H1 (cell line): ENCODE results near the gene SLC8A3. TPM values are rescaled to one million over a fixed set of nuclear protein-coding genes. Genes with fewer than 3 reads are reported as not detected.

Source experiments
- CTCF ChIA-PET: fragments of 300-600 bp; sonication (Branson Sonifier 250); formaldehyde crosslinking; loops from one replicate; lab custom pipeline; 2021; ENCODE audit not compliant: partially characterized antibody; lab: Charles Lee
- POLR2A ChIA-PET: fragments of 300-600 bp; sonication (Branson Sonifier 250); formaldehyde crosslinking; loops from one replicate; lab custom pipeline; 2021; ENCODE audit warnings: inconsistent platforms; ENCODE audit not compliant: partially characterized antibody; lab: Charles Lee
- DNase-seq, 2 experiments: peaks; one replicate each; pipeline versions ENCODE4 v3.0.0 to v3.0.0-alpha.2; 2010 to 2022; ENCODE audit warnings: low spot score in 2 of 2, low read depth in 1 of 2, mixed read lengths in 1 of 2
- FAIRE-seq: peaks from 2 replicates; lab custom pipeline; 2011; peaks lifted over from hg19 to GRCh38; lab: Jason Lieb, UNC
- H2AFZ ChIP-seq: 2 replicates; pipeline ENCODE4 v1.8.1; 2012; ENCODE audit warnings: low read length, inconsistent platforms
- H2AK5ac ChIP-seq: 2 replicates; pipeline ENCODE4 v1.6.1; 2013; ENCODE audit warnings: low read depth, low read length
- H2BK120ac ChIP-seq: replicated peaks from 2 replicates; pipeline ENCODE3; 2013; ENCODE audit warnings: low read depth, low read length, inconsistent platforms
- H2BK12ac ChIP-seq: 2 replicates; pipeline ENCODE4 v1.6.1; 2013; ENCODE audit warnings: low read depth, low read length
- H2BK15ac ChIP-seq: 2 replicates; pipeline ENCODE4 v1.6.1; 2013; ENCODE audit warnings: low read length
- H2BK20ac ChIP-seq: 2 replicates; pipeline ENCODE4 v1.6.1; 2013; ENCODE audit warnings: low read length
- H2BK5ac ChIP-seq: 2 replicates; pipeline ENCODE4 v1.6.1; 2013; ENCODE audit warnings: low read depth, low read length
- H3K14ac ChIP-seq: 2 replicates; pipeline ENCODE4 v1.6.1; 2013; ENCODE audit warnings: inconsistent platforms; ENCODE audit not compliant: insufficient read length
- H3K18ac ChIP-seq: 2 replicates; pipeline ENCODE4 v1.6.1; 2013; ENCODE audit warnings: low read length; ENCODE audit errors: extremely low read depth
- H3K23ac ChIP-seq: 2 replicates; pipeline ENCODE4 v1.6.1; 2013; ENCODE audit warnings: inconsistent platforms; ENCODE audit not compliant: insufficient read length
- H3K23me2 ChIP-seq: 2 replicates; pipeline ENCODE4 v1.6.1; 2013; ENCODE audit warnings: low read depth, low read length
- H3K27ac ChIP-seq: 2 replicates; pipeline ENCODE4 v1.6.1; 2011; ENCODE audit warnings: low read depth, low read length, inconsistent platforms
- H3K27me3 ChIP-seq, 4 experiments: replicated peaks in 1 of 4; 1 replicate in 1 of 4; 2 replicates in 3 of 4; pipeline versions ENCODE4 v1.6.1 to v1.8.1; 2011 to 2013; ENCODE audit warnings: low read length in 3 of 4, mild to moderate bottlenecking in 3 of 4, inconsistent platforms in 2 of 4, mixed read lengths in 2 of 4, moderate library complexity in 1 of 4; ENCODE audit not compliant: control insufficient read depth in 3 of 4, insufficient read depth in 3 of 4; ENCODE audit errors: extremely low read depth in 1 of 4
- H3K36me3 ChIP-seq, 4 experiments: 2 replicates each; pipeline versions ENCODE4 v1.6.1 to v1.8.1; 2011 to 2013; ENCODE audit warnings: mild to moderate bottlenecking in 4 of 4, low read length in 3 of 4, moderate library complexity in 2 of 4, control low read depth in 1 of 4, inconsistent platforms in 1 of 4; ENCODE audit not compliant: insufficient read depth in 4 of 4, control insufficient read depth in 2 of 4
- H3K4ac ChIP-seq: replicated peaks from 2 replicates; pipeline ENCODE3; 2013; ENCODE audit warnings: low read length, low read depth, mixed read lengths, inconsistent platforms; ENCODE audit not compliant: insufficient read length
- H3K4me1 ChIP-seq, 4 experiments: replicated peaks in 1 of 4; 1 replicate in 1 of 4; 2 replicates in 3 of 4; pipeline versions ENCODE4 v1.6.1 to v1.8.1; 2011 to 2013; ENCODE audit warnings: low read length in 3 of 4, inconsistent platforms in 2 of 4, mixed read lengths in 1 of 4; ENCODE audit not compliant: insufficient read depth in 4 of 4, control insufficient read depth in 3 of 4
- H3K4me2 ChIP-seq, 2 experiments: 2 replicates each; pipeline versions ENCODE4 v1.6.1 to v1.8.1; 2011 to 2013; ENCODE audit warnings: low read depth in 2 of 2, low read length in 2 of 2, control low read depth in 1 of 2, inconsistent platforms in 1 of 2, mild to moderate bottlenecking in 1 of 2; ENCODE audit not compliant: insufficient read depth in 1 of 2
- H3K4me3 ChIP-seq, 4 experiments: fragments of 200-600, 300-600 bp in 1 of 4; sonication (generic), shearing (Covaris generic), sonication (Bioruptor Twin) in 1 of 4; 2 replicates each; pipeline versions ENCODE4 v1.5.1 to v1.8.1; 2011 to 2016; ENCODE audit warnings: low read length in 4 of 4, low read depth in 3 of 4, control low read depth in 2 of 4, inconsistent platforms in 2 of 4, mild to moderate bottlenecking in 2 of 4, mixed read lengths in 1 of 4, moderate library complexity in 1 of 4; ENCODE audit not compliant: insufficient read depth in 2 of 4; ENCODE audit errors: extremely low read depth in 1 of 4
- H3K56ac ChIP-seq: replicated peaks from 2 replicates; pipeline ENCODE3; 2013; ENCODE audit warnings: low read depth, mild to moderate bottlenecking, mixed read lengths, low read length, inconsistent platforms; ENCODE audit not compliant: insufficient read length
- H3K79me1 ChIP-seq: 2 replicates; pipeline ENCODE4 v1.6.1; 2013; ENCODE audit warnings: low read depth, low read length, control low read depth
- H3K79me2 ChIP-seq, 2 experiments: 2 replicates each; pipeline versions ENCODE4 v1.6.1 to v1.8.1; 2012 to 2013; ENCODE audit warnings: low read length in 2 of 2, mild to moderate bottlenecking in 2 of 2, inconsistent platforms in 1 of 2; ENCODE audit not compliant: insufficient read depth in 2 of 2, control insufficient read depth in 1 of 2
- H3K9ac ChIP-seq, 4 experiments: replicated peaks in 1 of 4; 1 replicate in 1 of 4; 2 replicates in 3 of 4; pipeline versions ENCODE4 v1.6.1 to v1.8.1; 2011 to 2013; ENCODE audit warnings: low read depth in 3 of 4, low read length in 3 of 4, control low read depth in 2 of 4, mild to moderate bottlenecking in 2 of 4, moderate library complexity in 2 of 4, inconsistent platforms in 1 of 4; ENCODE audit errors: extremely low read depth in 1 of 4
- H3K9me3 ChIP-seq, 2 experiments: 2 replicates each; pipeline versions ENCODE4 v1.6.1 to v1.8.1; 2012 to 2013; ENCODE audit warnings: mild to moderate bottlenecking in 2 of 2, moderate library complexity in 2 of 2, control low read depth in 1 of 2, inconsistent platforms in 1 of 2, low read depth in 1 of 2, low read length in 1 of 2, mixed read lengths in 1 of 2; ENCODE audit not compliant: insufficient read depth in 2 of 2
- H4K20me1 ChIP-seq, 2 experiments: replicated peaks in 1 of 2; 2 replicates each; pipeline versions ENCODE3 to v1.8.1; 2011 to 2013; ENCODE audit warnings: inconsistent platforms in 2 of 2, low read length in 2 of 2, mild to moderate bottlenecking in 1 of 2; ENCODE audit not compliant: insufficient read depth in 2 of 2, control insufficient read depth in 1 of 2
- H4K5ac ChIP-seq: 2 replicates; pipeline ENCODE4 v1.6.1; 2013; ENCODE audit warnings: low read length, low read depth, mixed read lengths, inconsistent platforms; ENCODE audit not compliant: insufficient read length
- H4K8ac ChIP-seq: 2 replicates; pipeline ENCODE4 v1.8.0; 2013; ENCODE audit warnings: mild to moderate bottlenecking, moderate library complexity, low read length, inconsistent platforms; ENCODE audit not compliant: insufficient read depth; ENCODE audit errors: extremely low read depth
- H4K91ac ChIP-seq: replicated peaks from 2 replicates; pipeline ENCODE3; 2013; ENCODE audit warnings: low read length, mixed read lengths, inconsistent platforms; ENCODE audit not compliant: insufficient read length
- CTBP2 ChIP-seq: IDR thresholded peaks from 2 replicates; pipeline ENCODE4 v1.7.0; 2011; ENCODE audit warnings: borderline replicate concordance, mild to moderate bottlenecking, moderate library complexity, mixed read lengths, low read length; ENCODE audit not compliant: insufficient read depth, insufficient read length
- EP300 ChIP-seq, 2 experiments: IDR thresholded peaks; 1 replicate in 1 of 2; 2 replicates in 1 of 2; pipeline ENCODE4 v1.6.1; 2011 to 2012; ENCODE audit warnings: low read depth in 2 of 2, low read length in 2 of 2, mild to moderate bottlenecking in 2 of 2, borderline replicate concordance in 1 of 2, inconsistent platforms in 1 of 2, moderate library complexity in 1 of 2
- GABPA ChIP-seq: IDR thresholded peaks from 2 replicates; pipeline ENCODE4 v1.6.1; 2011; ENCODE audit warnings: mild to moderate bottlenecking, low read length, moderate library complexity, borderline replicate concordance; ENCODE audit not compliant: insufficient read depth
- HDAC6 ChIP-seq: IDR thresholded peaks from one replicate; pipeline ENCODE4 v1.7.1; 2012; ENCODE audit warnings: low read depth, mild to moderate bottlenecking, inconsistent platforms, low read length, moderate library complexity
- JUND ChIP-seq: IDR thresholded peaks from 2 replicates; pipeline ENCODE4 v1.6.1; 2011; ENCODE audit warnings: mild to moderate bottlenecking, improper control_type of control experiment, low read length
- KDM5A ChIP-seq: fragments of 200-600 bp; IDR thresholded peaks from 2 replicates; pipeline ENCODE4 v1.7.1; 2012; ENCODE audit warnings: mild to moderate bottlenecking, low read length, inconsistent platforms, mixed read lengths
- PHF8 ChIP-seq: fragments of 200-600 bp; sonication (generic); conservative IDR thresholded peaks from 2 replicates; pipeline ENCODE4 v1.7.1; 2012; ENCODE audit warnings: low read depth, mild to moderate bottlenecking, inconsistent platforms, low read length, moderate library complexity
- RXRA ChIP-seq: IDR thresholded peaks from 2 replicates; pipeline ENCODE4 v1.6.1; 2011; ENCODE audit warnings: low read depth, mild to moderate bottlenecking, low read length, moderate library complexity; ENCODE audit not compliant: insufficient read depth
- SIN3A ChIP-seq, 2 experiments: IDR thresholded peaks in 1 of 2; conservative IDR thresholded peaks in 1 of 2; 2 replicates each; pipeline ENCODE4 v1.6.1; 2011 to 2012; ENCODE audit warnings: low read length in 2 of 2, improper control_type of control experiment in 1 of 2, low read depth in 1 of 2, mild to moderate bottlenecking in 1 of 2
- SIRT6 ChIP-seq: IDR thresholded peaks from one replicate; pipeline ENCODE4 v1.7.1; 2012; ENCODE audit warnings: low read length, inconsistent platforms
- TAF1 ChIP-seq: IDR thresholded peaks from 2 replicates; pipeline ENCODE4 v1.6.1; 2011; ENCODE audit warnings: mild to moderate bottlenecking, low read depth, low read length
- USF2 ChIP-seq: IDR thresholded peaks from 2 replicates; pipeline ENCODE4 v1.6.1; 2011; ENCODE audit warnings: low read length, improper control_type of control experiment
- YY1 ChIP-seq: IDR thresholded peaks from 2 replicates; pipeline ENCODE4 v1.6.1; 2011; ENCODE audit warnings: low read depth, mild to moderate bottlenecking, low read length
- WGBS, 2 experiments: shearing (Covaris generic) in 1 of 2; methylation state at CpG; one replicate each; pipeline versions ENCODE4 v1.1.6 to v1.1.7; 2013 to 2015; ENCODE audit warnings: low lambda C conversion rate in 2 of 2, mixed read lengths in 2 of 2, inconsistent platforms in 1 of 2, low coverage in 1 of 2, missing lambda C conversion rate in 1 of 2; ENCODE audit not compliant: insufficient replicate concordance in 2 of 2, insufficient coverage in 1 of 2, insufficient read length in 1 of 2; ENCODE audit errors: extremely low coverage in 1 of 2, missing lambda C conversion rate in 1 of 2; 5-methylcytosine and 5-hydroxymethylcytosine counted together
- polyA plus RNA-seq, 7 experiments: library from polyadenylated mRNA; depleted of rRNA in 3 of 7; stranded (reverse) in 5 of 7; unstranded in 2 of 7; fragments of >200 nt in 5 of 7; fragments of 200-250 nt in 2 of 7; gene quantifications; 1 replicate in 5 of 7; 2 replicates in 1 of 7; 4 replicates in 1 of 7; pipeline versions ENCODE4 v1.2.1 to v1.2.3, GENCODE V29; 2011 to 2013; ENCODE audit warnings: missing spikeins in 2 of 7, mixed read lengths in 2 of 7
- total RNA-seq: library from RNA; stranded (reverse); fragmentation: NEBNext Ultra II Directional; extraction: Animal tissue kit (Norgen Biotek cat#: 25700); gene quantifications from 2 replicates; pipeline ENCODE4 v1.2.1, GENCODE V29; 2021

SLC8A3 gene
- total and polyA plus RNA-seq, 2 of the 8 experiments (the other 6 are each of a cell fraction or from before 2014, with no cell fraction given): 0.38 to 1.1 TPM

- FAIRE-seq: no peak
- H2BK15ac ChIP-seq: no peak overlapping the region
- no peak overlapping the region for H2BK120ac ChIP-seq
- ChIA-PET CTCF (interaction anchor here (0.8 kb wide), 1 partner anchor 84 kb away, joined by 5 read pairs; no protein-coding TSS in a partner anchor), POLR2A (no interaction called here)
- H3K9ac ChIP-seq: no peak overlapping the region
- no peak overlapping the region for H3K4me3 ChIP-seq
- H3K14ac ChIP-seq: no peak overlapping the region
- H3K56ac ChIP-seq: no peak overlapping the region
- no peak overlapping the region for H2AK5ac ChIP-seq
- no peaks in the 10 kb centered on the region for H3K36me3 ChIP-seq
- H3K18ac ChIP-seq: no peak overlapping the region
- H4K91ac ChIP-seq: no peak overlapping the region
- H2BK5ac ChIP-seq: no peak overlapping the region
- no peak overlapping the region for H4K8ac ChIP-seq
- 83% methylated on average over 1 of the region's 1 CpG; no CpG with 5 or more reads in 1 of the 2 experiments for WGBS, 2 experiments
- no peak overlapping the region for H2AFZ ChIP-seq
- no peak overlapping the region for H3K23ac ChIP-seq
- no peaks in the 10 kb centered on the region for H3K9me3 ChIP-seq
- H2BK20ac ChIP-seq: no peak overlapping the region
- peaks cover 0 to 2% (median under 1%) of the 10 kb centered on the region in 4 experiments; a peak in 2 of 7 replicates for H3K27me3 ChIP-seq
- no peak overlapping the region for H4K5ac ChIP-seq
- H3K27ac ChIP-seq: no peak overlapping the region
- H3K23me2 ChIP-seq: no peaks in the 10 kb centered on the region; the same call in 1 of the 2 replicates
- H3K79me1 ChIP-seq: no peaks in the 10 kb centered on the region
- H3K79me2 ChIP-seq: no peaks in the 10 kb centered on the region
- H3K4me1 ChIP-seq: peaks cover 0 to 3% (median 0%) of the 10 kb centered on the region in 4 experiments; a peak in 2 of 7 replicates
- DNase-seq: no peak
- H3K4ac ChIP-seq: no peak overlapping the region
- H3K4me2 ChIP-seq: no peak overlapping the region
- no peak overlapping the region for H2BK12ac ChIP-seq
- no peaks in the 10 kb centered on the region for H4K20me1 ChIP-seq
- TF ChIP-seq KDM5A: no peak
- no peak for TF ChIP-seq JUND
- no peak for TF ChIP-seq USF2
- no peak for TF ChIP-seq GABPA
- no peak for TF ChIP-seq SIN3A (conservative IDR thresholded peaks at IDR 0.05 in 1 of 2, IDR thresholded peaks at IDR 0.05 in 1 of 2; ENCODE audit: low read depth in 1 of 2, low read length in 2 of 2)
- no peak for TF ChIP-seq RXRA
- TF ChIP-seq PHF8: no peak
- no peak for TF ChIP-seq HDAC6
- TF ChIP-seq SIRT6: no peak
- no peak for TF ChIP-seq EP300 (IDR thresholded peaks at IDR 0.05; ENCODE audit: borderline replicate concordance in 1 of 2, low read depth in 2 of 2, low read length in 2 of 2)
- no peak for TF ChIP-seq TAF1
- no peak for TF ChIP-seq YY1
- no peak for TF ChIP-seq CTBP2
These were observed 7.5 kb downstream of the SLC8A3 start for GRCh38 chr14:70181276-70181675.
